Caco-2 (cell line): ENCODE measurements around the gene SLC44A1. TPM values are rescaled to one million over a fixed set of nuclear protein-coding genes. Genes with fewer than 3 reads are reported as not detected.
A peak's percentile ranks its signal among the peaks of the same experiment; 100 is the strongest.

ENCODE experiments used
- BruUV-seq: library from RNA; stranded (reverse); fragments of 400-500 nt; replicated peaks from 2 replicates; lab custom pipeline; 2021; lab: Mats Ljungman, UMichigan
- CTCF ChIA-PET: fragments of 300-600 bp; sonication (Branson Sonifier 250); formaldehyde crosslinking; loops from one replicate; lab custom pipeline; 2022; ENCODE audit warnings: antibody characterized with exemption; lab: Charles Lee
- POLR2A ChIA-PET: fragments of 300-600 bp; sonication (Branson Sonifier 250); formaldehyde crosslinking; loops from one replicate; lab custom pipeline; 2022; ENCODE audit warnings: antibody characterized with exemption; lab: Charles Lee
- DNase-seq, 2 experiments: peaks; one replicate each; pipeline versions ENCODE4 v3.0.0 to v3.0.0-alpha.2; 2020 to 2022
- H3K27me3 ChIP-seq: replicated peaks from 2 replicates; pipeline ENCODE4 v1.6.0; 2011; ENCODE audit warnings: low read length; ENCODE audit not compliant: control insufficient read depth, insufficient read depth
- H3K36me3 ChIP-seq: 2 replicates; pipeline ENCODE4 v1.5.1; 2011; ENCODE audit warnings: low read length; ENCODE audit not compliant: control insufficient read depth, insufficient read depth
- H3K4me1 ChIP-seq: fragments of 250-450 bp; sonication (Bioruptor Pico); 2 replicates; pipeline ENCODE4 v1.5.1; 2020; ENCODE audit warnings: mild to moderate bottlenecking
- H3K4me3 ChIP-seq: 2 replicates; pipeline ENCODE4 v1.5.1; 2011; ENCODE audit warnings: low read depth, mild to moderate bottlenecking, control low read depth, low read length
- H3K9me3 ChIP-seq: fragments of 250-450 bp; sonication (Bioruptor Pico); 2 replicates; pipeline ENCODE4 v1.5.1; 2020; ENCODE audit warnings: mild to moderate bottlenecking, moderate library complexity
- H3K27ac Mint-ChIP-seq: one replicate; pipeline ENCODE4 v1.8.0; 2022; ENCODE audit warnings: mixed read lengths; ENCODE audit not compliant: unreplicated experiment
- H3K27me3 Mint-ChIP-seq: one replicate; pipeline ENCODE4 v1.8.0; 2022; ENCODE audit warnings: mixed read lengths; ENCODE audit not compliant: insufficient read depth, unreplicated experiment
- H3K36me3 Mint-ChIP-seq: one replicate; pipeline ENCODE4 v1.8.0; 2022; ENCODE audit warnings: mild to moderate bottlenecking, mixed read lengths; ENCODE audit not compliant: insufficient read depth, unreplicated experiment
- H3K4me1 Mint-ChIP-seq: one replicate; pipeline ENCODE4 v1.8.0; 2022; ENCODE audit warnings: low read depth, mixed read lengths; ENCODE audit not compliant: unreplicated experiment
- H3K4me3 Mint-ChIP-seq: one replicate; pipeline ENCODE4 v1.8.0; 2022; ENCODE audit warnings: mild to moderate bottlenecking, moderate library complexity, mixed read lengths; ENCODE audit not compliant: unreplicated experiment
- H3K9me3 Mint-ChIP-seq: one replicate; pipeline ENCODE4 v1.8.0; 2022; ENCODE audit warnings: mixed read lengths; ENCODE audit not compliant: unreplicated experiment
- intact Hi-C: fragments of 100-400 bp; cut with micrococcal nuclease; formaldehyde crosslinking; loops from one replicate; pipeline ENCODE4 v1.10.0; 2022; ENCODE audit not compliant: unreplicated experiment
- total RNA-seq: library from RNA; stranded (reverse); gene quantifications from 2 replicates; pipeline ENCODE4 v1.2.3, GENCODE V29; 2022
- TF ChIP-seq, protein P1 (sequence below), 2 experiments: fragments of 200-600 bp in 1 of 2; IDR thresholded peaks; 1 replicate in 1 of 2; 2 replicates in 1 of 2; pipeline versions ENCODE4 v1.5.1 to v1.8.0; 2011 to 2022; ENCODE audit warnings: antibody characterized with exemption in 1 of 2, control low read depth in 1 of 2, inconsistent platforms in 1 of 2, low read depth in 1 of 2, low read length in 1 of 2, mild to moderate bottlenecking in 1 of 2, moderate library complexity in 1 of 2; ENCODE audit not compliant: insufficient read depth in 1 of 2, severe bottlenecking in 1 of 2, unreplicated experiment in 1 of 2

SLC44A1 gene
- total RNA-seq, 1 experiment from 2014 or later: 45.8 TPM

DNA sequence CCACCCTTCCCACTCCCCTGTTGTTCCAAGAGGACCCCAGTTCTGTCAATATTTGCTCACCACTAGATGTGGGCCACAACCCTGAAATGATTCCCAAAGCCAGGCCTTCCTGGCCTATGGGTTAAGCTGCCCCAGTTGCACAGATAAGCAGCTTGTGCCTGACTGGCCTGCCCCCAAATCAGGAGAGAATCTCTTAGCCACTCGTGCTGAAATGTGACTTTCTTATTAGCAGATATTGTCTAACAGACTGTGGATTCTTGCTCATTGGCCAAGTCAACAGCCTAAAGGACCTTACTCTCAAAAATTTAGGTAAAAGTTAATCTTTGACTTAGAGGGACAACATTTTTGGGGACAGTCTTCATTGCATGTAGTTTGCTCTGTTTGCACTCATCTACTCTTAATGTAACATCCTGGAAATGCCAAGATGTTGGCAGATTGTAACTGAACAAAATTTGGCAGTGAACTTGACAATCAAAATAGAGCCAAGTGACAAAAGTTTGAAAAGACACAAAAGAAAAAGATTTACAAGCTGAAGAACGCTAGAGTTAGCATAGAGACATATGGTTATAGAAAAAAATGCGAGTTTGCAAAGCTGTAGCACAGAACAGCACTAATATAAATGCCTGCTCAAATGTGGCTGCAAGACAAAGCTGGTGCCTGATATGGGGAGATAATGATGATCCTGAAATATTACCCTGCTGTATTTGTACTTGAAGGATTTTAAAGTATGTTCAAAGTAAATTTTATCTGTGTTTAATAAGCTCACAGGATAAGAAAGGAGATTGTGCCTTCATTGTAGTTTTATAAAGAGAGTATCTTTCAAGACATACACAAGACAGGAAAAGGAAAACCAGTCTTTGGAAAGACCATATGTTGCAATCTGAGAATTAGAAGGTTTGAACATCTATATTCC lies 174.4 kb downstream of the SLC44A1 start:
- peak; percentile 68 to 80 for DNase-seq
- H3K36me3 ChIP-seq: no peaks in the 10 kb centered on the region; the same call in 1 of the 2 replicates
- H3K27me3 Mint-ChIP-seq: no peaks in the 10 kb centered on the region
- H3K4me3 Mint-ChIP-seq: no peak overlapping the region
- no peaks in the 10 kb centered on the region for H3K36me3 Mint-ChIP-seq
- peak overlapping the region; percentile 63 for H3K27ac Mint-ChIP-seq
- H3K27me3 ChIP-seq: no peaks in the 10 kb centered on the region; the same call in 1 of the 2 replicates
- TF ChIP-seq, protein P1, sequence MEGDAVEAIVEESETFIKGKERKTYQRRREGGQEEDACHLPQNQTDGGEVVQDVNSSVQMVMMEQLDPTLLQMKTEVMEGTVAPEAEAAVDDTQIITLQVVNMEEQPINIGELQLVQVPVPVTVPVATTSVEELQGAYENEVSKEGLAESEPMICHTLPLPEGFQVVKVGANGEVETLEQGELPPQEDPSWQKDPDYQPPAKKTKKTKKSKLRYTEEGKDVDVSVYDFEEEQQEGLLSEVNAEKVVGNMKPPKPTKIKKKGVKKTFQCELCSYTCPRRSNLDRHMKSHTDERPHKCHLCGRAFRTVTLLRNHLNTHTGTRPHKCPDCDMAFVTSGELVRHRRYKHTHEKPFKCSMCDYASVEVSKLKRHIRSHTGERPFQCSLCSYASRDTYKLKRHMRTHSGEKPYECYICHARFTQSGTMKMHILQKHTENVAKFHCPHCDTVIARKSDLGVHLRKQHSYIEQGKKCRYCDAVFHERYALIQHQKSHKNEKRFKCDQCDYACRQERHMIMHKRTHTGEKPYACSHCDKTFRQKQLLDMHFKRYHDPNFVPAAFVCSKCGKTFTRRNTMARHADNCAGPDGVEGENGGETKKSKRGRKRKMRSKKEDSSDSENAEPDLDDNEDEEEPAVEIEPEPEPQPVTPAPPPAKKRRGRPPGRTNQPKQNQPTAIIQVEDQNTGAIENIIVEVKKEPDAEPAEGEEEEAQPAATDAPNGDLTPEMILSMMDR (IDR thresholded peaks at IDR 0.05; ENCODE audit: insufficient read depth in 1 of 2, low read depth in 1 of 2, low read length in 1 of 2, severe bottlenecking in 1 of 2, unreplicated experiment in 1 of 2): no peak
- H3K4me3 ChIP-seq: no peak overlapping the region
- H3K4me1 ChIP-seq: peaks cover 25% of the 10 kb centered on the region
- BruUV-seq: TSS peak; percentile 49
- intact Hi-C loops: loop anchor here (10.0 kb wide), 1 partner anchor 354 kb away; no protein-coding TSS in a partner anchor
- H3K4me1 Mint-ChIP-seq: peaks cover 8% of the 10 kb centered on the region
- ChIA-PET CTCF (interaction anchor here (0.6 to 2.1 kb wide), 4 partner anchors 56 to 487 kb away, joined by 3 to 7 read pairs (median 3); partner anchors contain the start of gene SLC44A1), POLR2A (interaction anchor here (0.6 to 1.7 kb wide), 3 partner anchors 40 to 491 kb away, joined by 3 to 17 read pairs (median 8); partner anchors contain the start of genes ABCA1 and SLC44A1)
- no peaks in the 10 kb centered on the region for H3K9me3 Mint-ChIP-seq
- H3K9me3 ChIP-seq: no peaks in the 10 kb centered on the region

DNA sequence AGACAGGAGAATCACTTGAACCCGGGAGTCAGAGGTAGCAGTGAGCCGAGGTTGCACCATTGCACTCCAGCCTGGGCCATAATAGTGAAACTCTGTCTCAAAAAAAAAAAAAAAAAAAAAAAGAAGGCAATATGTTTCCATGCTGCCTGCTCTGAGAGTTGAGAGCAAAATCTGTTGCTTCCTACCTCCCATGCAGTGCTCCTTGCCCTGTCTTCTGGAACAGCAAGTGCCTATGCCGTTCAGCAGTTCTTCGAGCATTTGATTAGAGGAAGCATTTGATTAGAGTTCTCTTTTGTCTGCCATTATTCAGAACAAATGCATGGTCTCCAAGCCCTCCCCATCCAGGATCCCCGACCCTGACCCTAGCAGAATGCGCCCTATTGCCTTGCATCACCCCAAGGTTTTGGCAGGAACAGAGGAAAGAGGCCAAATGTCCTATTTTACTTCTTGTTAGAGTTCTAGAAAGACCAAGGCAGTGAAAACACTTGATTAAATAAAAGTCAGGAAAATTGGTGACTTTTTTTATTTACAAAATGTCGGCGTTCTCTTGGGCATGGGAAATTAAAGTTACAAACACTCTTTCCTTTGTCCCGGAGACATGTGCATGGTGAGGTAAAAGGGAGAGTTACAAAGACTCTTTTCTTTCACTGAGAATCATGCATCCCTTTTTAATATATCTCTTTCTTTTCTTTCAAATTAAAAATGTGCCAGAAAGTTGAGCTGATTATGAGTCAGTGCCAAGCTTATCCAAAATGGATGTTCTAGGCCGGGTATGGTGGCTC lies 175.6 kb downstream of the SLC44A1 start:
- no peak for DNase-seq
- ChIA-PET CTCF (interaction anchor here (2.1 kb wide), 1 partner anchor 175 kb away, joined by 7 read pairs; the partner anchor contains the start of gene SLC44A1), POLR2A (interaction anchor here (0.7 to 1.7 kb wide), 2 partner anchors 41 to 175 kb away, joined by 8 to 17 read pairs; partner anchors contain the start of gene SLC44A1)
- Mint-ChIP-seq H3K9me3 (no peaks in the 10 kb centered on the region), H3K4me3 (no peak overlapping the region), H3K27ac (no peak overlapping the region), H3K27me3 (no peaks in the 10 kb centered on the region), H3K36me3 (no peaks in the 10 kb centered on the region), H3K4me1 (peaks cover 4% of the 10 kb centered on the region)
- no peaks in the 10 kb centered on the region; the same call in 1 of the 2 replicates for H3K27me3 ChIP-seq
- H3K4me1 ChIP-seq: peaks cover 23% of the 10 kb centered on the region
- BruUV-seq: no TSS peak
- H3K9me3 ChIP-seq: no peaks in the 10 kb centered on the region
- intact Hi-C loops: loop anchor here (10.0 kb wide), 1 partner anchor 355 kb away; no protein-coding TSS in a partner anchor
- no peaks in the 10 kb centered on the region; the same call in 1 of the 2 replicates for H3K36me3 ChIP-seq
- H3K4me3 ChIP-seq: no peak overlapping the region
- TF ChIP-seq, protein P1 (IDR thresholded peaks at IDR 0.05; ENCODE audit: insufficient read depth in 1 of 2, low read depth in 1 of 2, low read length in 1 of 2, severe bottlenecking in 1 of 2, unreplicated experiment in 1 of 2): no peak

DNA sequence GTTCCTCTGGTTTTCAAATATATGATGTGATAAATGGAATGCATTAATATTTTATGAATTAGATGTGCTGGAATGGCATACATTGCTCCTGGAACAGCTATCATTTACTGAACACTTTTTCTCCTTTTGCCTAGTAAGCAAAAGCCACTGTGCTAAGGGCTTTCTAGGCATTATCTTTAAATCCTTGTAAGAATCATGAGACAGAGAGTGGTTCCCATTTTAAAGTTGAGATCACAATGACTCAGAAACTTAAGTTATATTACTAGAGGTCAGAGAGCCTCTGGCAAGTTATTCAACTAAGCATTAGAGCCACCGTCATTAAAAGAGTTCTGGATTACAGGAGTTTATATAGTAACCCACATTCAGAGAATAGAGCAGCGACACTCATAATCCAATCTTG lies 176.7 kb downstream of the SLC44A1 start:
- Histone ChIP-seq H3K27me3 (no peaks in the 10 kb centered on the region; the same call in 1 of the 2 replicates), H3K4me1 (peaks cover 16% of the 10 kb centered on the region), H3K4me3 (no peak overlapping the region), H3K9me3 (no peaks in the 10 kb centered on the region), H3K36me3 (no peaks in the 10 kb centered on the region; the same call in 1 of the 2 replicates)
- ChIA-PET CTCF (no interaction called here), POLR2A (no interaction called here)
- Mint-ChIP-seq H3K36me3 (no peaks in the 10 kb centered on the region), H3K9me3 (no peaks in the 10 kb centered on the region), H3K27me3 (no peaks in the 10 kb centered on the region), H3K4me1 (no peaks in the 10 kb centered on the region), H3K27ac (no peak overlapping the region), H3K4me3 (no peak overlapping the region)
- TF ChIP-seq, protein P1 (IDR thresholded peaks at IDR 0.05; ENCODE audit: insufficient read depth in 1 of 2, low read depth in 1 of 2, low read length in 1 of 2, severe bottlenecking in 1 of 2, unreplicated experiment in 1 of 2): no peak
- no peak for DNase-seq
- BruUV-seq: no TSS peak
- intact Hi-C loops: no loop called here
